MCF 10A (cell line): ENCODE results near the gene IL36RN. TPM values are rescaled to one million over a fixed set of nuclear protein-coding genes. Genes with fewer than 3 reads are reported as not detected.

Experiments used
- BruUV-seq: library from RNA; stranded (reverse); fragments of 400-500 nt; replicated peaks from 2 replicates; lab custom pipeline; 2021; lab: Mats Ljungman, UMichigan
- CTCF ChIA-PET: fragments of 300-600 bp; sonication (Branson Sonifier 250); formaldehyde crosslinking; extraction: SDS; loops from one replicate; lab custom pipeline; 2021; ENCODE audit warnings: antibody characterized with exemption, inconsistent platforms; lab: Yijun Ruan, JAX
- POLR2A ChIA-PET: fragments of 300-600, 350-650 bp; sonication (Branson Sonifier 250); formaldehyde crosslinking; extraction: SDS; loops from one replicate; lab custom pipeline; 2020; ENCODE audit warnings: antibody characterized with exemption, inconsistent platforms; lab: Yijun Ruan, JAX
- DNase-seq: peaks from one replicate; pipeline ENCODE4 v3.0.0-alpha.2; 2018; ENCODE audit not compliant: unreplicated experiment
- H3K27ac Mint-ChIP-seq: one replicate; pipeline ENCODE4 v1.8.0; 2022; ENCODE audit warnings: mild to moderate bottlenecking, low read depth, mixed read lengths; ENCODE audit not compliant: unreplicated experiment
- H3K27me3 Mint-ChIP-seq: one replicate; pipeline ENCODE4 v1.8.0; 2022; ENCODE audit warnings: mixed read lengths; ENCODE audit not compliant: insufficient read depth, unreplicated experiment
- H3K36me3 Mint-ChIP-seq: one replicate; pipeline ENCODE4 v1.8.0; 2022; ENCODE audit warnings: mild to moderate bottlenecking, moderate library complexity, mixed read lengths; ENCODE audit not compliant: insufficient read depth, unreplicated experiment
- H3K4me1 Mint-ChIP-seq: one replicate; pipeline ENCODE4 v1.8.0; 2022; ENCODE audit warnings: mixed read lengths; ENCODE audit not compliant: insufficient read depth, unreplicated experiment
- H3K4me3 Mint-ChIP-seq: one replicate; pipeline ENCODE4 v1.8.0; 2022; ENCODE audit warnings: mild to moderate bottlenecking, moderate library complexity, mixed read lengths; ENCODE audit not compliant: unreplicated experiment
- H3K9me3 Mint-ChIP-seq: one replicate; pipeline ENCODE4 v1.8.0; 2022; ENCODE audit warnings: mixed read lengths; ENCODE audit not compliant: unreplicated experiment
- CTCF ChIP-seq: fragments of 200-600 bp; IDR thresholded peaks from one replicate; pipeline ENCODE4 v1.8.0; 2022; ENCODE audit warnings: antibody characterized with exemption, mild to moderate bottlenecking; ENCODE audit not compliant: unreplicated experiment
- intact Hi-C: fragments of 100-400 bp; cut with micrococcal nuclease; formaldehyde crosslinking; loops from 2 replicates; pipeline ENCODE4 v1.14.1; 2022
- total RNA-seq: library from RNA; stranded (reverse); gene quantifications from 2 replicates; pipeline ENCODE4 v1.2.3, GENCODE V29; 2022

The IL36RN gene
- total RNA-seq, 1 experiment from 2014 or later, result not detected

GRCh38 chr2:113112441-113112840, 53.4 kb downstream of the IL36RN start:
- no TSS peak for BruUV-seq
- H3K4me3 Mint-ChIP-seq, result no peak overlapping the region
- no peak for DNase-seq
- no peaks in the 10 kb centered on the region for H3K27me3 Mint-ChIP-seq
- H3K9me3 Mint-ChIP-seq, result no peaks in the 10 kb centered on the region
- H3K36me3 Mint-ChIP-seq, result no peaks in the 10 kb centered on the region
- ChIA-PET POLR2A (no interaction called here), CTCF (interaction anchor here (0.6 to 2.0 kb wide), 2 partner anchors 32 to 1278 kb away, joined by 3 to 6 read pairs; no protein-coding TSS in a partner anchor)
- intact Hi-C loops, result no loop called here
- TF ChIP-seq CTCF, result no peak
- H3K4me1 Mint-ChIP-seq, result peaks cover 5% of the 10 kb centered on the region
- H3K27ac Mint-ChIP-seq, result no peak overlapping the region

GRCh38 chr2:113112871-113113270, 53.9 kb downstream of the IL36RN start:
- no TSS peak for BruUV-seq
- Mint-ChIP-seq H3K27ac (no peak overlapping the region), H3K4me3 (no peak overlapping the region), H3K36me3 (no peaks in the 10 kb centered on the region), H3K9me3 (no peaks in the 10 kb centered on the region), H3K4me1 (peaks cover 9% of the 10 kb centered on the region), H3K27me3 (no peaks in the 10 kb centered on the region)
- DNase-seq, result no peak
- intact Hi-C loops, result no loop called here
- CTCF ChIA-PET, result interaction anchor here (2.0 to 7.9 kb wide), 2 partner anchors 25 to 33 kb away, joined by 6 to 69 read pairs; no protein-coding TSS in a partner anchor
- POLR2A ChIA-PET, result no interaction called here
- no peak for TF ChIP-seq CTCF

GRCh38 chr2:113113807-113114206, 54.8 kb downstream of the IL36RN start:
- TF ChIP-seq CTCF, result no peak
- H3K4me3 Mint-ChIP-seq, result no peak overlapping the region
- CTCF ChIA-PET, result interaction anchor here (0.6 to 7.9 kb wide), 8 partner anchors 9 to 517 kb away, joined by 3 to 69 read pairs (median 4); no protein-coding TSS in a partner anchor

More at GRCh38 chr2:113113807-113114206, 54.8 kb downstream of the IL36RN start:
- no peak for DNase-seq
- Mint-ChIP-seq H3K27me3 (no peaks in the 10 kb centered on the region), H3K27ac (no peak overlapping the region), H3K36me3 (no peaks in the 10 kb centered on the region), H3K4me1 (peaks cover 13% of the 10 kb centered on the region), H3K9me3 (no peaks in the 10 kb centered on the region)
- no TSS peak for BruUV-seq
- intact Hi-C loops, result no loop called here
- POLR2A ChIA-PET, result interaction anchor here (1.0 to 1.3 kb wide), 2 partner anchors 9 to 11 kb away, joined by 3 read pairs; no protein-coding TSS in a partner anchor

Other genes starting within 250 kb of the IL36RN start
- 5.4 and 5.5 TPM in 2 replicates for gene IL1B, start 222.4 kb upstream of the IL36RN start, total RNA-seq
- not detected in 2 replicates for gene IL37, start 148.0 kb upstream of the IL36RN start, total RNA-seq
- gene IL36G, start 81.2 kb upstream of the IL36RN start, total RNA-seq, result not detected in 2 replicates
- gene IL36A, start 53.7 kb upstream of the IL36RN start, total RNA-seq, result not detected in 2 replicates
- gene IL36B, start 6.3 kb upstream of the IL36RN start, total RNA-seq, result not detected in 2 replicates
- gene IL1F10, start 8.8 kb downstream of the IL36RN start, total RNA-seq, result not detected in 2 replicates
- gene IL1RN, start 68.4 kb downstream of the IL36RN start, total RNA-seq, result 0.39 TPM in 1 of 2 replicates, not detected in the other
- gene PSD4, start 114.8 kb downstream of the IL36RN start, total RNA-seq, result 9.6 and 13.2 TPM in 2 replicates
- 2.4 TPM in 2 replicates for gene PAX8, start 219.7 kb downstream of the IL36RN start, total RNA-seq